ENCODE measurements around the gene CFAP69.
"Not testable (repeated sequence)": the region's sequence is repeated elsewhere in the genome, so short reads cannot be mapped to it uniquely, and the experiment has no call there.

The CFAP69 gene

DNA sequence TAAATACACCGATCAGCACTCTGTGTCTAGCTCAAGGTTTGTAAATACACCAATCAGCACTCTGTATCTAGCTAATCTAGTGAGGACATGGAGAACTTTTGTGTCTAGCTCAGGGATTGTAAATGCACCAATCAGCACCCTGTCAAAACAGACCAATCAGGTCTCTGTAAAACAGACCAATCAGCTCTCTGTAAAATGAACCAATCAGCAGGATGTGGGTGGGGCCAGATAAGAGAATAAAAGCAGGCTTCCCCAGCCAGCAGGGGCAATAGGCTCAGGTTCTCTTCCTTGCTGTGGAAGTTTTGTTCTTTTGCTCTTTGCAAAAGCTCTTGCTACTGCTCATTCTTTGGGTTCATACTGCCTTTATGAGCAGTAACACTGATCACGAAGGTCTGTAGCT lies 90.0 kb downstream of the CFAP69 start:
- H3K9ac ChIP-seq (ENCODE audit: low read length); H3K4me1 ChIP-seq (ENCODE audit: control insufficient read depth, insufficient read depth, low read length); H3K36me3 ChIP-seq (ENCODE audit: control insufficient read depth, insufficient read depth, low read length); H3K27me3 ChIP-seq (ENCODE audit: control insufficient read depth, insufficient read depth, low read length); H3K27ac ChIP-seq (ENCODE audit: low read depth, low read length); H3K4me3 ChIP-seq (ENCODE audit: low read length): not testable (repeated sequence)

DNA sequence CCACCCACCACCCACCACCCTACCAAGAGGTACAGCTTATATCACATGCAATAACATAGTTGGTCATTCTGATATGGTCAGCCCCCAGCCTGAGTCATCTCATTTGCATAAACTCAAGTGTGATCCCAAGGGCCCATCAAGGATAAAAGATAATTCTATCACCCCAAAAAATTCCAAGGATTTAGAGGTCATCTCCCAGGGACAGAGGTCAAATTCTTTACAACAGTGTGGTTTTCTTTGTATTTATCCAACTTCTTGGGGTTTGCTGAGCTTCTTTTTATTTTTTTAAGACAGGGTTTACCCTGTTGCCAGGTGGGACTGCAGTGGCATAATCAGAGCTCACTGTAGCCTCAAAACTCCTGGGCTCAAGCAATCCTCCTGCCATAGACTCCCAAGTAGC lies 92.1 kb downstream of the CFAP69 start:
- Histone ChIP-seq H3K4me3 (ENCODE audit: low read length) (no peak overlapping the region), H3K4me1 (ENCODE audit: control insufficient read depth, insufficient read depth, low read length) (no peaks in the 10 kb centered on the region), H3K27me3 (ENCODE audit: control insufficient read depth, insufficient read depth, low read length) (no peaks in the 10 kb centered on the region), H3K36me3 (ENCODE audit: control insufficient read depth, insufficient read depth, low read length) (no peaks in the 10 kb centered on the region), H3K9ac (ENCODE audit: low read length) (no peak overlapping the region), H3K27ac (ENCODE audit: low read depth, low read length) (no peak overlapping the region)

DNA sequence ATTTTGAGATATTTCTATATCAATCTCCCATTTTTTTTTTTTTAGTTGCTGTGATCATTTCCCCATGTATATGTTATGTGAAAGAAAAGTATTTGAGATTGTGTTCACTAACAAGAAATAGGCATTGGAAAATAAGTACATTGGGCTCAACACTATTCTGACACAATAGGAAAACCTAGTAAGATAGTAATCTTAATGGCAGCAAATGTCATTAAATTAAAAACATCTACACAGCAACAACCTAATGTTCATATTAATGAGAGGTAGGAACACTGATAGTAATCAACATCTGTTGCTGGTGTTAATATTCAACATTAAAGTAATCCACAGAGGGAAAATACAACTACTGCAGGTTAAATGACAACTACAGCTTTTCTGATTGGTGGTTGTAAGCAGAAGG lies 100.0 kb downstream of the CFAP69 start:
- H3K4me1 ChIP-seq (ENCODE audit: control insufficient read depth, insufficient read depth, low read length): peaks cover 5% of the 10 kb centered on the region
- no peak overlapping the region for H3K27ac ChIP-seq (ENCODE audit: low read depth, low read length)
- H3K36me3 ChIP-seq (ENCODE audit: control insufficient read depth, insufficient read depth, low read length): no peaks in the 10 kb centered on the region
- no peak overlapping the region for H3K9ac ChIP-seq (ENCODE audit: low read length)
- no peaks in the 10 kb centered on the region for H3K27me3 ChIP-seq (ENCODE audit: control insufficient read depth, insufficient read depth, low read length)
- H3K4me3 ChIP-seq (ENCODE audit: low read length): peak overlapping the region; percentile 99

DNA sequence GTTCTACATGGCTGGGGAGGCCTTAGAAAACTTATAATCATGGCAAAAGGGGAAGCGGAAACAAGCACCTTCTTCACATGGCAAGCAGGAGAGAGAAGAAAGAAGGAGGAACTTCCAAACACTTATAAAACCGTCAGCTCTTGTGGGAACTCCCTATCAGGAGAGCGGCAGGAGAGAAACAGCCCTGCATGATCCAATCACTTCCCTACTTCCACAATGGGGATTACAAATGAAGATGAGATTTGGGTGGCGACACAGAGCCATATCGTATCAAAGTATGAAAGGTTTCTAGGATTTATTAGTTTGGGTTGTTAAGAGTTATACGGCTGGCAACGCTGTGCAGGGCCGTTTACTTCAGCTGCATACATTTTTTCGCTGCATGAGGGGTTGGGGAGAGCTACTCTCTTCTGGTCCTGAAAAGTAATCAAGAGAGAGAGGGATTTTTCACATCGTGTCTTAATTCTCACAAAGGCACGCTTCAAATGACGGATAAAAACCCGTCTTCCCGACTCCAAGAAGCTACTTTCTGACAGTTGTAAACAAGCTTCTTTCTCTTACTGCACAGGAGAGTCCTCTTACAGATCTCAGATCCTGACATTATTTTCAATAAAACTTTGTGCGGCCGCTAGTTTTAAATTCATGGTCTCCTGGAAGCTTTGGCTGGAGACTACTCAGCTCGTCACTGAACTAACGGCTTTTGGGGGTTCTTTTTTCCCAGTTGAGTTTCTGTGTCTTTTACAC lies 100.8 kb downstream of the CFAP69 start:
- Histone ChIP-seq H3K9ac (ENCODE audit: low read length) (peak overlapping the region; percentile 36), H3K27me3 (ENCODE audit: control insufficient read depth, insufficient read depth, low read length) (no peaks in the 10 kb centered on the region), H3K27ac (ENCODE audit: low read depth, low read length) (peak overlapping the region; percentile 86), H3K4me3 (ENCODE audit: low read length) (peak overlapping the region; percentile 99), H3K4me1 (ENCODE audit: control insufficient read depth, insufficient read depth, low read length) (peaks cover 5% of the 10 kb centered on the region), H3K36me3 (ENCODE audit: control insufficient read depth, insufficient read depth, low read length) (no peaks in the 10 kb centered on the region)

DNA sequence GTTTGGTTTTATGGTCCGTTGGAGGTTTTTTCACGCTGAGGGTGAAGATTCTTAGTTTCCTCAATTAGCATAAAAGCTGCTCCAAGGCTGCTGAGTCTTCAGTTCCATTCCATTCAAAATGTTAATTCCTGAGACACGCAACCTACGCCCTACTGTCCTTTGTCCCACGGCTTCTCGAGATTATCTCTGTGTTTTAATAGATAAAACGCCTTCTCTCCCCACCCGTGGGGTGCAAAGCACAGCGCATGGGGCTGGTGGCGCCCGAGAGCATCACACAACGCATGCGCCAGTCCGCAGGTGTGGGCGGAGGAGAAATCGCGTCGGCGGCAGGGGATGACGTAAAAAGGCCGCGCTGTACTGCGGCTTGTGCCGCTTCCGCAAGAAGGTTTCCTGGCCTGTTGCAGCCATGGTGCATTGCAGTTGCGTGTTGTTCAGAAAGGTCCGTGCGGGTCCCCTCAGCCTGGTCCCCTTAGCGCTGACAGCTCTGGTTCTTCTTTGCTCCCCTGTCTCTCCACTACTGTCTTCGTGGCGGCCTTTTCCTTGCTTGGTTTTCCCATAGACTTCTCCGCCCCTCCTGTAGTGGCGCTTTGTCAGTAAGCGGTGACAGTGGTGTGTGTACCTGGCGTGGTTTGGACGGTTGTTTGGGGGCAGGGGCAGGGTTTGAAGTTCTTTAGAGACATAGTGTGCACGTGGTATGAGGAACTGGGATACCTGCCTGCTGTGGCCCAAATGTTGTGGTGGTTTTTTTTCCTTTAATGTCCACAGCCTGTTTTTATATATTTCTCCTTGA lies 101.6 kb downstream of the CFAP69 start, which contains the start of gene GTPBP10:
Gene GTPBP10, plus strand, starts transcription at position 381 of the 790 bp plus-strand sequence. Its CDS starts 26 bp downstream, at position 407.
- Histone ChIP-seq H3K36me3 (ENCODE audit: control insufficient read depth, insufficient read depth, low read length) (no peaks in the 10 kb centered on the region), H3K27me3 (ENCODE audit: control insufficient read depth, insufficient read depth, low read length) (no peaks in the 10 kb centered on the region), H3K27ac (ENCODE audit: low read depth, low read length) (peak within 1 kb of the TSS; percentile 86)

DNA sequence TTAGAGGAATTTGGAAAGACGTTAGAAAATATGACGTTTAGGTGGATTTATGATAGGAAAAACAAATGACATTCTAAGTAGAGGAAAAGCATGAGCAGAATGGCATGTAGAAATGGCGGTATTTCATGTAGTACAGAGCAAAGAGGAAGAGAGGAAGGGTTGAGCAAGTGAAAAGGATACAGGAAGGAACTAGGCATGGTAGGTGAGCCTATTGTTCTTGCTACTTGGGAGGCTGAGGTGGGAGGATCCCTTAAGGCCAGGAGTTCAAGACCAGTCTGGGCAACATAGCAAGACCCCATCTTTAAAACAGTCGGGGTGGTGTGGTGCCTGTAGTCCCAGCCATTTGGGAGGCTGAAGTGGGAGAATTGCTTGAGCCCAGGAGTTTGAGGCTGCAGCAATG lies 102.8 kb downstream of the CFAP69 start:
- H3K27ac ChIP-seq (ENCODE audit: low read depth, low read length): no peak overlapping the region
- H3K4me3 ChIP-seq (ENCODE audit: low read length): peak overlapping the region; percentile 24
- H3K27me3 ChIP-seq (ENCODE audit: control insufficient read depth, insufficient read depth, low read length): no peaks in the 10 kb centered on the region
- H3K36me3 ChIP-seq (ENCODE audit: control insufficient read depth, insufficient read depth, low read length): no peaks in the 10 kb centered on the region
- no peak overlapping the region for H3K9ac ChIP-seq (ENCODE audit: low read length)
- peaks cover 5% of the 10 kb centered on the region for H3K4me1 ChIP-seq (ENCODE audit: control insufficient read depth, insufficient read depth, low read length)

More for the DNA sequence above, 101.6 kb downstream of the CFAP69 start, which contains the start of gene GTPBP10:
- Histone ChIP-seq H3K4me1 (ENCODE audit: control insufficient read depth, insufficient read depth, low read length) (peaks cover 5% of the 10 kb centered on the region), H3K9ac (ENCODE audit: low read length) (peak within 1 kb of the TSS; percentile 99), H3K4me3 (ENCODE audit: low read length) (peak within 1 kb of the TSS; percentile 99)

DNA sequence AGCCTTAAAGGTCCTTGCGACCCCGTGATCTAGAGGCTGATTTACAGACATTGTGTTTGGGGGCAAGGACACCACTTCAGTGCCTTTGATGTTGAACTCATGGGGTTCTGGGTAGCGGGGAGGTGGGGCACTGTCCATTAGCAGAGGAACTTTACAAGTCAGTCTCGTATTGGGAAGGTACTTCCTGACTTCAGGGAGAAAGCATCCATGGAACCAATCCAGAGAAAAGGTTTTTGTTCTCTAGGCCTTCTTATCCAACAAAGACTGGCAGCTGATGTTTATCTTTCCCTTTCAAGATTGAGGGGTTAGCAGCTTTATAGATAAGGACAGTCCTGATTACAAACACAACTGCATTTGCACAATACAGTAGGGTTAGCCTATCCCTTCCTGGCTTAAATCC lies 104.3 kb downstream of the CFAP69 start:
- H3K36me3 ChIP-seq (ENCODE audit: control insufficient read depth, insufficient read depth, low read length): no peaks in the 10 kb centered on the region
- no peak overlapping the region for H3K9ac ChIP-seq (ENCODE audit: low read length)
- H3K27ac ChIP-seq (ENCODE audit: low read depth, low read length): no peak overlapping the region
- H3K4me3 ChIP-seq (ENCODE audit: low read length): no peak overlapping the region
- H3K4me1 ChIP-seq (ENCODE audit: control insufficient read depth, insufficient read depth, low read length): peaks cover 5% of the 10 kb centered on the region
- H3K27me3 ChIP-seq (ENCODE audit: control insufficient read depth, insufficient read depth, low read length): no peaks in the 10 kb centered on the region

DNA sequence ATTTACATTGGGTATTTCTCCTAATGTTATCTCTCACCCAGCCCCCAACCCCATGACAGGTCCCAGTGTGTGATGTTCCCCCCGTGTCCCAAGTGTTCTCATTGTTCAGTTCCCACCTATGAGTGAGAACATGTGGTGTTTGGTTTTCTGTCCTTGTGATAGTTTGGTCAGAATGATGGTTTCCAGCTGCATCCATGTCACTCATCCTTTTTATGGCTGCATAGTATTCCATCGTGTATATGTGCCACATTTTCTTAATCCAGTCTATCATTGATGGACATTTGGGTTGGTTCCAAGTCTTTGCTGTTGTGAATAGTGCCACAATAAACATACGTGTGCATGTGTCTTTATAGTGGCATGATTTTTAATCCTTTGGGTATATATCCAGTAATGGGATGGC lies 105.1 kb downstream of the CFAP69 start:
- H3K9ac ChIP-seq (ENCODE audit: low read length); H3K4me1 ChIP-seq (ENCODE audit: control insufficient read depth, insufficient read depth, low read length); H3K36me3 ChIP-seq (ENCODE audit: control insufficient read depth, insufficient read depth, low read length); H3K27ac ChIP-seq (ENCODE audit: low read depth, low read length); H3K4me3 ChIP-seq (ENCODE audit: low read length); H3K27me3 ChIP-seq (ENCODE audit: control insufficient read depth, insufficient read depth, low read length): not testable (repeated sequence)

DNA sequence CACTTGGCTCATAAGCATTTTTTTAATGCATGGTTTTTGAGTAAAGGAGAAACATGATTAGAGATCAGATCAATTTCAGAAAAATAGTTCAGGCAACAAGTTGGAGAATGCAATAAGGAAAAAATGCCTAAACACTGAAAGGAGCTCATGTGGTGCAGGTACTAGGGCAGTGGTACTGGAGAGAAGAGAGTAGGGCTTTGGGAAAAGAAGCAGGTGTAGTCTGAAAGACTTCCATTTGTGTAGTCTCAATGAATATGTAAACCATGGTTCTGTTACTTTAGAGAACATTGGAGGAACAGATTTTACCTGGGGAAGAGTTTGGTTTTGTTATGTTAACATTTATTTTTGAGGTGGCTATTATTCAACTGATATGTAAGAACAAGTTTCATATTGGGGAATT lies 107.0 kb downstream of the CFAP69 start:
- H3K27ac ChIP-seq (ENCODE audit: low read depth, low read length): no peak overlapping the region
- no peak overlapping the region for H3K4me3 ChIP-seq (ENCODE audit: low read length)
- no peaks in the 10 kb centered on the region for H3K36me3 ChIP-seq (ENCODE audit: control insufficient read depth, insufficient read depth, low read length)

More for the DNA sequence above, 107.0 kb downstream of the CFAP69 start:
- no peaks in the 10 kb centered on the region for H3K27me3 ChIP-seq (ENCODE audit: control insufficient read depth, insufficient read depth, low read length)
- peaks cover 5% of the 10 kb centered on the region for H3K4me1 ChIP-seq (ENCODE audit: control insufficient read depth, insufficient read depth, low read length)
- H3K9ac ChIP-seq (ENCODE audit: low read length): no peak overlapping the region

Data from rectal smooth muscle tissue (tissue), 1 donor.